Mesenchymal stem cell (in vitro differentiated cells and primary cell): Measurements from ENCODE around the gene CD300E.
A peak's percentile ranks its signal among the peaks of the same experiment; 100 is the strongest.
"Not testable (repeated sequence)": the region's sequence is repeated elsewhere in the genome, so short reads cannot be mapped to it uniquely, and the experiment has no call there.

Source experiments
- DNase-seq: peaks from one replicate; pipeline ENCODE4 v3.0.0-alpha.2; 2013
- H2AFZ ChIP-seq: one replicate; pipeline ENCODE4 v1.6.1; 2013; ENCODE audit warnings: low read depth, mild to moderate bottlenecking, control low read depth, inconsistent platforms, low read length, moderate library complexity
- H2AK5ac ChIP-seq: 2 replicates; pipeline ENCODE4 v1.6.1; 2013; ENCODE audit warnings: low read length, moderate library complexity, mild to moderate bottlenecking, inconsistent platforms; ENCODE audit not compliant: severe bottlenecking
- H2BK120ac ChIP-seq: one replicate; pipeline ENCODE4 v1.6.1; 2013; ENCODE audit warnings: low read depth, mild to moderate bottlenecking, inconsistent platforms, low read length, moderate library complexity
- H2BK12ac ChIP-seq, 2 experiments: one replicate each; pipeline ENCODE4 v1.6.1; 2013; ENCODE audit warnings: inconsistent platforms in 2 of 2, low read length in 2 of 2, mild to moderate bottlenecking in 2 of 2, moderate library complexity in 2 of 2, control low read depth in 1 of 2
- H2BK15ac ChIP-seq: one replicate; pipeline ENCODE4 v1.6.1; 2013; ENCODE audit warnings: mild to moderate bottlenecking, low read depth, inconsistent platforms; ENCODE audit not compliant: poor library complexity, severe bottlenecking
- H2BK5ac ChIP-seq: 2 replicates; pipeline ENCODE4 v1.6.1; 2013; ENCODE audit warnings: low read depth, mild to moderate bottlenecking, low read length, control low read depth, inconsistent platforms; ENCODE audit not compliant: poor library complexity, severe bottlenecking
- H3K14ac ChIP-seq, 2 experiments: one replicate each; pipeline ENCODE4 v1.6.1; 2013; ENCODE audit warnings: inconsistent platforms in 2 of 2, low read length in 2 of 2, control low read depth in 1 of 2, mild to moderate bottlenecking in 1 of 2, moderate library complexity in 1 of 2
- H3K18ac ChIP-seq, 2 experiments: one replicate each; pipeline ENCODE4 v1.6.1; 2013; ENCODE audit warnings: inconsistent platforms in 2 of 2, low read length in 2 of 2, control low read depth in 1 of 2, low read depth in 1 of 2, mild to moderate bottlenecking in 1 of 2
- H3K23ac ChIP-seq, 2 experiments: one replicate each; pipeline ENCODE4 v1.6.1; 2013; ENCODE audit warnings: inconsistent platforms in 2 of 2, low read length in 2 of 2, mild to moderate bottlenecking in 2 of 2, moderate library complexity in 2 of 2, control low read depth in 1 of 2
- H3K27ac ChIP-seq: 2 replicates; pipeline ENCODE4 v1.5.1; 2013; ENCODE audit warnings: mild to moderate bottlenecking, moderate library complexity, low read length, control low read depth, inconsistent platforms; ENCODE audit not compliant: poor library complexity, severe bottlenecking
- H3K27me3 ChIP-seq, 2 experiments: 2 replicates each; pipeline versions ENCODE4 v1.6.1 to v1.7.0; 2013; ENCODE audit warnings: low read length in 2 of 2, mild to moderate bottlenecking in 2 of 2, moderate library complexity in 2 of 2, control low read depth in 1 of 2, inconsistent platforms in 1 of 2; ENCODE audit not compliant: control insufficient read depth in 1 of 2, insufficient read depth in 1 of 2
- H3K36me3 ChIP-seq, 2 experiments: 2 replicates each; pipeline versions ENCODE4 v1.6.1 to v1.7.0; 2013; ENCODE audit warnings: low read length in 2 of 2, control low read depth in 1 of 2, inconsistent platforms in 1 of 2, low read depth in 1 of 2, mild to moderate bottlenecking in 1 of 2; ENCODE audit not compliant: insufficient read depth in 2 of 2, control insufficient read depth in 1 of 2
- H3K4ac ChIP-seq, 2 experiments: one replicate each; pipeline ENCODE4 v1.6.1; 2013; ENCODE audit warnings: inconsistent platforms in 2 of 2, low read length in 2 of 2, mild to moderate bottlenecking in 2 of 2, moderate library complexity in 2 of 2, control low read depth in 1 of 2, low read depth in 1 of 2
- H3K4me1 ChIP-seq: 2 replicates; pipeline ENCODE4 v1.6.1; 2013; ENCODE audit warnings: low read depth, low read length, control low read depth; ENCODE audit not compliant: control insufficient read depth, insufficient read depth
- H3K4me2 ChIP-seq: 2 replicates; pipeline ENCODE4 v1.6.1; 2013; ENCODE audit warnings: low read length, mild to moderate bottlenecking, inconsistent platforms; ENCODE audit not compliant: poor library complexity, severe bottlenecking
- H3K4me3 ChIP-seq, 2 experiments: 2 replicates each; pipeline versions ENCODE4 v1.5.1 to v1.7.0; 2013; ENCODE audit warnings: low read length in 2 of 2, mild to moderate bottlenecking in 2 of 2, control low read depth in 1 of 2, low read depth in 1 of 2; ENCODE audit not compliant: insufficient read depth in 1 of 2
- H3K79me1 ChIP-seq: replicated peaks from 2 replicates; pipeline ENCODE4 v1.6.1; 2013; ENCODE audit warnings: mild to moderate bottlenecking, control low read depth, low read length, inconsistent platforms; ENCODE audit not compliant: poor library complexity, severe bottlenecking
- H3K9ac ChIP-seq: 2 replicates; pipeline ENCODE4 v1.7.0; 2013; ENCODE audit warnings: mild to moderate bottlenecking, low read length, moderate library complexity
- H3K9me3 ChIP-seq: 2 replicates; pipeline ENCODE4 v1.7.0; 2013; ENCODE audit warnings: mild to moderate bottlenecking, low read length; ENCODE audit not compliant: control insufficient read depth
- H4K8ac ChIP-seq: one replicate; pipeline ENCODE4 v1.6.1; 2013; ENCODE audit warnings: inconsistent platforms, mild to moderate bottlenecking, low read length, moderate library complexity
- H4K91ac ChIP-seq: one replicate; pipeline ENCODE4 v1.6.1; 2013; ENCODE audit warnings: mild to moderate bottlenecking, low read length, inconsistent platforms
- WGBS: methylation state at CpG from one replicate; pipeline ENCODE4 v1.1.7; 2013; ENCODE audit warnings: mixed read lengths; 5-methylcytosine and 5-hydroxymethylcytosine counted together

The CD300E gene

DNA sequence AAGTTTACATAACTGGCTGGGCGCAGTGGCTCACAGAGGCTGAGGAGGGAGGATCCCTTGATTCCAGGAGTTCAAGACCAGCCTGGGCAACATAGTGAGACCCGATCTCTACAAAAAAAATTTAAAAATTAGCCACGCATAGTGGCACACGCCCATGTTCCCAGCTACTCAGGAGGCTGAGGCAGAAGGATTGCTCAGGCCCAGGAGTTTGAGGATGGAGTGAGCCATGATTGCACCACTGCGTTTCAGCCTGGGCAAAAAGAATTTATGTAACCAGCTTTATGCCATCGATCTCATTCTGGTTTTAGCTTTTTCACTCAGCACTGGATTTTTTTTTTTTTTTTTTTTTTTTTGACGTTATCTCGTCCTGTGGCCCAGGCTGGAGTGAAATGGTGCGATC, 9.1 kb upstream of the CD300E start:
- no peak overlapping the region for H3K23ac ChIP-seq
- 77% methylated on average over 6 of the region's 9 CpGs for WGBS
- H3K4me3 ChIP-seq = no peak overlapping the region
- no peak overlapping the region for H3K9ac ChIP-seq
- H3K4me2 ChIP-seq = no peak overlapping the region
- no peak overlapping the region for H2AFZ ChIP-seq
- H2BK15ac ChIP-seq = no peak overlapping the region
- H2BK120ac ChIP-seq = no peak overlapping the region
- peaks cover 1% of the 10 kb centered on the region for H3K4me1 ChIP-seq
- H3K4ac ChIP-seq = no peak overlapping the region
- no peaks in the 10 kb centered on the region for H3K36me3 ChIP-seq
- no peaks in the 10 kb centered on the region for H3K79me1 ChIP-seq
- H4K91ac ChIP-seq = no peak overlapping the region
- H3K27ac ChIP-seq = no peak overlapping the region
- no peak overlapping the region for H2BK12ac ChIP-seq
- H3K14ac ChIP-seq = no peak overlapping the region
- no peak overlapping the region for H2AK5ac ChIP-seq
- no peak overlapping the region for H2BK5ac ChIP-seq
- no peak overlapping the region for H4K8ac ChIP-seq
- no peak overlapping the region for H3K18ac ChIP-seq
- peaks cover 3 to 51% of the 10 kb centered on the region in 2 experiments for H3K27me3 ChIP-seq
- DNase-seq = no peak
- no peaks in the 10 kb centered on the region for H3K9me3 ChIP-seq

DNA sequence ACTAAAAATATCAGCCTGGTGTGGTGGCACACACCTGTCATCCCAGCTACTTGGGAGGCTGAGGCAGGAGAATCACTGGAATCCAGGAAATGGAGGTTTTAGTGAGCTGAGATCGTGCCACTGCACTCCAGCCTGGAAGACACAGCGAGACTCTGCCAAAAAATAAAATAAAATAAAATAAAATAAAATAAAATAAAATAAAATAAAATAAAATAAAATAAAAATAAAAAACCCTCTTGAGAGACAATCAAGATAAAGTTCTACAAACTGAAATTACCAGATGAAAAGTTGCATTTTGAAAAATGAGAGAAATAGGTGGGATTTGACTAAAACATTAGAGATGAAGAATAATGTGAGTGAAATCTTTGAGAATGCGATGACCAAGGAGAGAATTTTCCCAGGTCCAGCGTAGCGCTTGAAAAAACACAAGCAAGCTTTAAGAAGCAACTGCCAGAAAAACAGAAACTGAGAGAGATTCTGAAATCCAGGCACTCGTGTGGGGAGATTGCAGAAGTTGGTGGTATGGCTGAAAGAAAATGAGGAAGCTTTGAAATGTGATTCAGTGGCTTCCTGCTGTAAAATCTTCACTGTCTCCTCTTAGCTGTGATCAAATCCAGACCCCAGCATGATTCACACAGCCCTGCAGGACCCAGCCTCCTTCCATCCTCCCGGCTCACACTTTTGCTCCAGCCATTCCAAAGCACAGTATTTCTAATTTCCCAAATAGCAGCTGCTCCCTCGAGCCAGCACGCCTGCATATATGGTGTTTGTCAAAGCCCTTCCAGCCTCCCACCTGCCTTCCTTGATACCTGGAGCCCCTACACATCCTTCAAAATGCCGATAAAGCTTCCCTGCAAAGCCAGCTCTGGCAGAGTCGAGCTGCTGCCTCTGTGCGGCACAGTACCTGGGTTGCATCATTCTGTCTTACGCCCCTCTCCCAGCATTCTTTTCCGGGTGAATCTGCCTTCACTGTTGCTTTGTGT, 8.2 kb upstream of the CD300E start:
- no peak overlapping the region for H2BK12ac ChIP-seq
- H3K9ac ChIP-seq = peak overlapping the region; percentile 45
- H2AFZ ChIP-seq = no peak overlapping the region
- no peak overlapping the region for H2BK15ac ChIP-seq
- H4K91ac ChIP-seq = no peak overlapping the region
- H3K36me3 ChIP-seq = no peaks in the 10 kb centered on the region
- no peak overlapping the region for H3K23ac ChIP-seq
- no peaks in the 10 kb centered on the region for H3K79me1 ChIP-seq
- no peak overlapping the region for H4K8ac ChIP-seq
- peak; percentile 72 for DNase-seq
- no peak overlapping the region for H3K14ac ChIP-seq
- H2AK5ac ChIP-seq = no peak overlapping the region
- H3K18ac ChIP-seq = no peak overlapping the region
- 6% methylated on average over 12 of the region's 14 CpGs for WGBS
- peaks cover 3 to 45% of the 10 kb centered on the region in 2 experiments for H3K27me3 ChIP-seq
- H3K27ac ChIP-seq = no peak overlapping the region
- H2BK5ac ChIP-seq = no peak overlapping the region
- H3K4ac ChIP-seq = no peak overlapping the region
- no peak overlapping the region for H3K4me2 ChIP-seq
- H2BK120ac ChIP-seq = no peak overlapping the region
- peak overlapping the region in 1 of 2 experiments; percentile 59 for H3K4me3 ChIP-seq
- H3K9me3 ChIP-seq = no peaks in the 10 kb centered on the region
- peaks cover 1% of the 10 kb centered on the region for H3K4me1 ChIP-seq

DNA sequence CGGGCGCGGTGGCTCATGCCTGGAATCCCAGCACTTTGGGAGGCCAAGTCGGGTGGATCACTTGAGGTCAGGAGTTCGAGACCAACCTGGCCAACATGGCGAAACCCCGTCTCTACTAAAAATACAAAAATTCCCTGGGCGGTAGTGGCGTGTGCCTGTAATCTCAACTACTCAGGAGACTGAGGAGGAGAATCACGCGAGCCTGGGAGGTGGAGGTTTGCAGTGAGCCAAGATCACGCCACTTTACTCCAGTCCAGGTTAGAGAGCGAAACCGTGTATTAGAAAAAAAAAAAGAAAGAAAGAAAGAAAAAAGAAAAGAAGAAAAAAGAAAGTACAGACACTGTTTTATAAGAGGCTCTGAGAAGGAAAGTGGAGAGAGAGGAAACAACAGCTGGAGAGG, 6.7 kb upstream of the CD300E start:
- not testable (repeated sequence) for H3K4me2 ChIP-seq, H3K18ac ChIP-seq, H2BK5ac ChIP-seq, H3K9ac ChIP-seq, DNase-seq, H3K27ac ChIP-seq, H3K4me3 ChIP-seq, H2BK120ac ChIP-seq, H3K36me3 ChIP-seq, H3K4ac ChIP-seq, H3K79me1 ChIP-seq, H2AK5ac ChIP-seq, H4K8ac ChIP-seq, H4K91ac ChIP-seq, H2BK12ac ChIP-seq, H3K4me1 ChIP-seq, H2BK15ac ChIP-seq, H2AFZ ChIP-seq, H3K23ac ChIP-seq, H3K14ac ChIP-seq, H3K9me3 ChIP-seq
- WGBS = 90% methylated on average over 12 of the region's 14 CpGs
- H3K27me3 ChIP-seq = peaks cover 2 to 42% of the 10 kb centered on the region in 2 experiments

DNA sequence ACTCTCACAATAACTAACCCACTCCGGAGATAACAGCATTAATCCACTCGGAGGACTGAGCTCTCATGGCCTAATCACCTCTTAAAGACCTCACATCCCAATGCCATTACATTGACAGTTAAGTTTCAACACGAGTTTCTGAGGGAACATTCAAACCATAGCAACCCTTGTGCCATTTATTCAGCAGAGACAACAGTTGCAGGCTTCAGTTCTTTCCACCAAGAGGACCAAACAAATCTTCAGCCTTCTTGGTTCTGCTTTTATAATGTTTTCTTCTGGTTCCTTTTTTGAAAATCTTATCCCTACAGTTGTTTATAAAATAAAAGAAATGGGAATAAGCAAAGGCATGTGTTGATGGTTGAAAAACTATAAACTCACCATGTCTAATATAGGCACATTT, 2.1 kb upstream of the CD300E start:
- Histone ChIP-seq H3K79me1 (no peaks in the 10 kb centered on the region), H3K36me3 (no peaks in the 10 kb centered on the region), H2BK120ac (no peak overlapping the region), H2BK12ac (no peak overlapping the region), H4K8ac (no peak overlapping the region), H3K9ac (no peak overlapping the region), H3K23ac (no peak overlapping the region), H3K4ac (no peak overlapping the region), H3K14ac (no peak overlapping the region), H2AK5ac (no peak overlapping the region), H2AFZ (no peak overlapping the region), H3K27ac (no peak overlapping the region), H3K4me1 (no peaks in the 10 kb centered on the region), H3K9me3 (no peaks in the 10 kb centered on the region), H2BK15ac (no peak overlapping the region), H4K91ac (no peak overlapping the region), H2BK5ac (no peak overlapping the region), H3K4me2 (no peak overlapping the region), H3K18ac (no peak overlapping the region), H3K4me3 (no peak overlapping the region), H3K27me3 (peaks cover 0 to 42% of the 10 kb centered on the region in 2 experiments)
- WGBS = 41% methylated on average over 3 of the region's 3 CpGs
- DNase-seq = no peak
